HepG2 (cell line): ENCODE data around the gene SPNS1. TPM values are rescaled to one million over a fixed set of nuclear protein-coding genes. Genes with fewer than 3 reads are reported as not detected.
A peak's percentile ranks its signal among the peaks of the same experiment; 100 is the strongest.

ENCODE experiments used
- GATAD2A ChIP-seq: IDR thresholded peaks from 2 replicates; pipeline ENCODE4 v1.6.1; 2016
- MEF2D ChIP-seq: sonication (generic); formaldehyde crosslinking; IDR thresholded peaks from 2 replicates; pipeline ENCODE4 v1.5.1; 2020; ENCODE audit warnings: mild to moderate bottlenecking, missing genetic modification reagents
- NFATC3 ChIP-seq: sonication (generic); formaldehyde crosslinking; IDR thresholded peaks from 2 replicates; pipeline ENCODE4 v1.5.1; 2020; ENCODE audit warnings: mild to moderate bottlenecking, missing genetic modification reagents
- POLR2AphosphoS2 ChIP-seq: IDR thresholded peaks from 2 replicates; pipeline ENCODE4 v1.6.1; 2011; ENCODE audit warnings: low read depth, low read length, improper control_type of control experiment
- RERE ChIP-seq: IDR thresholded peaks from 2 replicates; pipeline ENCODE4 v1.6.1; 2016; ENCODE audit warnings: low read depth, missing genetic modification reagents, missing compliant biosample characterization
- RXRB ChIP-seq: IDR thresholded peaks from 2 replicates; pipeline ENCODE4 v1.6.1; 2016; ENCODE audit warnings: borderline replicate concordance, missing genetic modification reagents, missing compliant biosample characterization
- ZBTB4 ChIP-seq: sonication (generic); formaldehyde crosslinking; IDR thresholded peaks from 2 replicates; pipeline ENCODE4 v1.4.0; 2020; ENCODE audit warnings: missing genetic modification reagents, mild to moderate bottlenecking, borderline replicate concordance
- ZNF501 ChIP-seq: sonication (generic); formaldehyde crosslinking; IDR thresholded peaks from 2 replicates; pipeline ENCODE4 v1.5.1; 2020; ENCODE audit warnings: mild to moderate bottlenecking, moderate library complexity, missing genetic modification reagents
- ZNF660 ChIP-seq: sonication (generic); formaldehyde crosslinking; IDR thresholded peaks from 2 replicates; pipeline ENCODE4 v1.5.1; 2020; ENCODE audit warnings: mild to moderate bottlenecking, low read depth, missing genetic modification reagents, borderline replicate concordance
- ZNF747 ChIP-seq: sonication (generic); formaldehyde crosslinking; IDR thresholded peaks from 2 replicates; pipeline ENCODE4 v1.8.1; 2023; ENCODE audit warnings: missing genetic modification reagents, mild to moderate bottlenecking, borderline replicate concordance
- ZNF841 ChIP-seq: sonication (generic); formaldehyde crosslinking; IDR thresholded peaks from 2 replicates; pipeline ENCODE4 v1.8.1; 2023; ENCODE audit warnings: missing genetic modification reagents, borderline replicate concordance
- polyA plus RNA-seq, 8 experiments: library from polyadenylated mRNA; depleted of rRNA in 3 of 8; stranded (reverse) in 7 of 8; unstranded in 1 of 8; fragments of >200 nt; fragmentation: Illumina TruSeq in 4 of 8; extraction: Trizol in 4 of 8; gene quantifications; 2 replicates each; pipeline versions ENCODE4 v1.2.1 to v1.2.3, GENCODE V29; 2011 to 2016; ENCODE audit warnings: low read depth in 4 of 8, missing spikeins in 1 of 8, mixed read lengths in 1 of 8; ENCODE audit not compliant: insufficient read depth in 1 of 8
- total RNA-seq, 5 experiments: library from RNA; depleted of rRNA; stranded (reverse); fragments of >200 nt; fragmentation: Illumina TruSeq; extraction: Trizol; gene quantifications; 2 replicates each; pipeline ENCODE4 v1.2.3, GENCODE V29; 2016; ENCODE audit warnings: low read depth in 1 of 5
- TF ChIP-seq, protein P1 (sequence below): sonication (generic); formaldehyde crosslinking; IDR thresholded peaks from 2 replicates; pipeline ENCODE4 v1.4.0; 2020; ENCODE audit warnings: missing genetic modification reagents, borderline replicate concordance

Gene SPNS1
- total and polyA plus RNA-seq, 2 of the 13 experiments (the other 11 are each of a cell fraction or from before 2014, with no cell fraction given): 25.6 to 38.8 TPM

GRCh38 chr16:28974437-28975157, at the start of gene SPNS1 (continued):
- no peak for TF ChIP-seq RERE
- TF ChIP-seq ZBTB4 (CRISPR knock-in tag): peak; percentile 90
- peak; percentile 47; the same call in 1 of the 2 replicates for TF ChIP-seq NFATC3 (CRISPR knock-in tag)
- TF ChIP-seq POLR2AphosphoS2: no peak
- TF ChIP-seq, protein P1, sequence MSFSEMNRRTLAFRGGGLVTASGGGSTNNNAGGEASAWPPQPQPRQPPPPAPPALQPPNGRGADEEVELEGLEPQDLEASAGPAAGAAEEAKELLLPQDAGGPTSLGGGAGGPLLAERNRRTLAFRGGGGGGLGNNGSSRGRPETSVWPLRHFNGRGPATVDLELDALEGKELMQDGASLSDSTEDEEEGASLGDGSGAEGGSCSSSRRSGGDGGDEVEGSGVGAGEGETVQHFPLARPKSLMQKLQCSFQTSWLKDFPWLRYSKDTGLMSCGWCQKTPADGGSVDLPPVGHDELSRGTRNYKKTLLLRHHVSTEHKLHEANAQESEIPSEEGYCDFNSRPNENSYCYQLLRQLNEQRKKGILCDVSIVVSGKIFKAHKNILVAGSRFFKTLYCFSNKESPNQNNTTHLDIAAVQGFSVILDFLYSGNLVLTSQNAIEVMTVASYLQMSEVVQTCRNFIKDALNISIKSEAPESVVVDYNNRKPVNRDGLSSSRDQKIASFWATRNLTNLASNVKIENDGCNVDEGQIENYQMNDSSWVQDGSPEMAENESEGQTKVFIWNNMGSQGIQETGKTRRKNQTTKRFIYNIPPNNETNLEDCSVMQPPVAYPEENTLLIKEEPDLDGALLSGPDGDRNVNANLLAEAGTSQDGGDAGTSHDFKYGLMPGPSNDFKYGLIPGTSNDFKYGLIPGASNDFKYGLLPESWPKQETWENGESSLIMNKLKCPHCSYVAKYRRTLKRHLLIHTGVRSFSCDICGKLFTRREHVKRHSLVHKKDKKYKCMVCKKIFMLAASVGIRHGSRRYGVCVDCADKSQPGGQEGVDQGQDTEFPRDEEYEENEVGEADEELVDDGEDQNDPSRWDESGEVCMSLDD: peak; percentile 83; the same call in 1 of the 2 replicates
- peak; percentile 98 for TF ChIP-seq ZNF501
- peak; percentile 80; the same call in 1 of the 2 replicates for TF ChIP-seq MEF2D
- peak; percentile 85; the same call in 1 of the 2 replicates for TF ChIP-seq ZNF841 (CRISPR knock-in tag)
- TF ChIP-seq RXRB (CRISPR knock-in tag): peak; percentile 70
- peak; percentile 79 for TF ChIP-seq GATAD2A (CRISPR knock-in tag)
- peak; percentile 70; the same call in 1 of the 2 replicates for TF ChIP-seq ZNF747 (CRISPR knock-in tag)
- TF ChIP-seq ZNF660 (CRISPR knock-in tag): peak; percentile 39; the same call in 1 of the 2 replicates
